Epithelial cell of proximal tubule (primary cell): ENCODE data around the gene DNASE1L3. TPM values are rescaled to one million over a fixed set of nuclear protein-coding genes. Genes with fewer than 3 reads are reported as not detected.
"Not testable (repeated sequence)": the region's sequence is repeated elsewhere in the genome, so short reads cannot be mapped to it uniquely, and the experiment has no call there.

Source experiments
- DNase-seq: peaks from one replicate; pipeline ENCODE4 v3.0.0-alpha.2; 2011; ENCODE audit warnings: low read depth
- H3K4me3 ChIP-seq: 2 replicates; pipeline ENCODE4 v1.5.1; 2011; ENCODE audit warnings: low read depth, mild to moderate bottlenecking, low read length
- CTCF ChIP-seq: conservative IDR thresholded peaks from 2 replicates; pipeline ENCODE4 v1.5.1; 2012; ENCODE audit warnings: low read depth, mild to moderate bottlenecking, low read length
- total RNA-seq: library from RNA; depleted of rRNA; stranded (reverse); fragments of >200 nt; gene quantifications from 2 replicates; pipeline ENCODE4 v1.2.3, GENCODE V29; 2015

Gene DNASE1L3
- total RNA-seq, 1 donor from 2014 or later, result not detected

- TF ChIP-seq CTCF, result no peak
- no peak overlapping the region for H3K4me3 ChIP-seq
- DNase-seq, result no peak
These were observed 40.9 kb upstream of the DNASE1L3 start for GRCh38 chr3:58251631-58252035.

- no peak overlapping the region for H3K4me3 ChIP-seq
- no peak for TF ChIP-seq CTCF
- DNase-seq, result no peak
These were observed 39.4 kb upstream of the DNASE1L3 start for GRCh38 chr3:58250093-58250707.

- TF ChIP-seq CTCF, result peak; percentile 43
- no peak for DNase-seq
- H3K4me3 ChIP-seq, result peak overlapping the region; percentile 15
These were observed 38.8 kb upstream of the DNASE1L3 start for GRCh38 chr3:58249358-58250092.

GRCh38 chr3:58246148-58247047 is 35.6 kb upstream of the DNASE1L3 start:
- no peak for DNase-seq
- no peak for TF ChIP-seq CTCF

GRCh38 chr3:58243976-58244585 is 33.3 kb upstream of the DNASE1L3 start:
- no peak overlapping the region for H3K4me3 ChIP-seq
- TF ChIP-seq CTCF, result no peak
- DNase-seq, result no peak

More at GRCh38 chr3:58246148-58247047, 35.6 kb upstream of the DNASE1L3 start:
- H3K4me3 ChIP-seq, result no peak overlapping the region

GRCh38 chr3:58242860-58243259 is 32.1 kb upstream of the DNASE1L3 start:
- not testable (repeated sequence) for H3K4me3 ChIP-seq, DNase-seq

GRCh38 chr3:58242340-58242739 is 31.6 kb upstream of the DNASE1L3 start:
- H3K4me3 ChIP-seq, result no peak overlapping the region
- DNase-seq, result no peak
- no peak for TF ChIP-seq CTCF
